Erythroblast (primary cell): ENCODE results near the gene RPGR.

Experiments
- GATA1 ChIP-seq: IDR thresholded peaks from 2 replicates; pipeline ENCODE4 v1.6.1; 2011; ENCODE audit warnings: low read depth, mild to moderate bottlenecking, control low read depth, low read length, moderate library complexity
- POLR2A ChIP-seq: IDR thresholded peaks from 2 replicates; pipeline ENCODE4 v1.6.1; 2011; ENCODE audit warnings: mild to moderate bottlenecking, low read length

DNA sequence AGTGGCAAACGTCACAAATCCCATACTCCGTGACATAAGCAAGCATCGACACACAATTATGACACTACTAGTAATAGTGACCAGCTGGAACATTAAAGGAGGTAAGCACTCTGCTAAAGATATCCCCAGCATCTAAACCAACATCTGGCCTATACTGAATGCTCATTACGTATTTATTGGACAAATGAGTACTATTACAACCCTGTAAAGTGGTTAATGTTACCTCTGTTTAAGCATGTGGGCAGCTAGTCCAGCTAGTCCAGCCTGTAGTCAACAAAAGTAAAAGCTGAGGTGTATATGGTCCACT, 419 bp upstream of the RPGR start:
- TF ChIP-seq POLR2A (no peak), GATA1 (no peak)
